ENCODE results near the gene TMTC4. TPM values are rescaled to one million over a fixed set of nuclear protein-coding genes. Genes with fewer than 3 reads are reported as not detected.

The TMTC4 gene
- total RNA-seq, result 10 to 100 TPM in 3 of 5 donors, 1 to 10 TPM in 2; 5.8 to 38.9 (median 21.4) TPM
- polyA plus RNA-seq, result 1 to 10 TPM; 5.4 to 8.2 (median 8.1) TPM
- long read RNA-seq, donor 1, partial matches to known transcripts, result 0 of 2 reads
- long read RNA-seq, donor 1, other reads (novel, unspliced or antisense), result 0 of 2 reads
- long read RNA-seq, donor 2, result 0 reads
- long read RNA-seq, donor 3, partial matches to known transcripts, result 0 of 2 reads
- long read RNA-seq, donor 3, other reads (novel, unspliced or antisense), result 0 of 2 reads
- long read RNA-seq, donor 4, result 0 reads
- long read RNA-seq, donor 5, partial matches to known transcripts, result 0 of 4 reads
- long read RNA-seq, donor 5, other reads (novel, unspliced or antisense), result 0 of 4 reads
- long read RNA-seq, donor 6, partial matches to known transcripts, result 14 of 16 reads
- long read RNA-seq, donor 6, other reads (novel, unspliced or antisense), result 0 of 16 reads
- long read RNA-seq, donor 7, partial matches to known transcripts, result 0 of 3 reads
- long read RNA-seq, donor 7, other reads (novel, unspliced or antisense), result 0 of 3 reads
- long read RNA-seq, donor 8, partial matches to known transcripts, result 0 of 1 reads
- long read RNA-seq, donor 8, other reads (novel, unspliced or antisense), result 0 of 1 reads
- long read RNA-seq, donor 9, partial matches to known transcripts, result 0 of 2 reads
- long read RNA-seq, donor 9, other reads (novel, unspliced or antisense), result 0 of 2 reads
- long read RNA-seq, donor 10, result 0 reads

- Histone ChIP-seq H3K27ac (peak within 1 kb of the TSS; percentile 80 to 98 (median 94)), H3K36me3 (peaks cover 0 to 9% (median 6%) of the 10 kb centered on the region in 4 donors), H3K4me3 (peak within 1 kb of the TSS; percentile 54 to 98 (median 90)), H3K4me1 (peaks cover 10 to 31% (median 25%) of the 10 kb centered on the region in 4 donors), H3K27me3 (no peaks in the 10 kb centered on the region), H3K9me3 (no peaks in the 10 kb centered on the region)
- intact Hi-C loops (cut with DNase I; ENCODE audit: low total_unique reads), result no loop called here
- 0% methylated on average over 17 to 45 of the region's 45 CpGs; no CpG with 5 or more reads in 1 of the 5 donors for WGBS, 5 donors
- no peak for DNase-seq
- TF ChIP-seq POLR2AphosphoS5 (IDR thresholded peaks at IDR 0.05), result no peak
Measured at GRCh38 chr13:100674572-100674871, at the start of gene TMTC4. Gene TMTC4 (minus strand): TSS chr13:100674795. CDS start chr13:100670362, 4,433 bp downstream.

- DNase-seq, result no peak
- intact Hi-C loops (cut with DNase I; ENCODE audit: low total_unique reads), result no loop called here
- Histone ChIP-seq H3K27ac (no peak overlapping the region), H3K4me1 (peaks cover 3 to 12% (median 5%) of the 10 kb centered on the region in 4 donors), H3K36me3 (no peaks in the 10 kb centered on the region), H3K9me3 (peaks cover 0 to under 1% (median under 1%) of the 10 kb centered on the region in 4 donors), H3K4me3 (no peak overlapping the region), H3K27me3 (no peaks in the 10 kb centered on the region)
- TF ChIP-seq CTCF (IDR thresholded peaks at IDR 0.05), result no peak
- TF ChIP-seq POLR2A (IDR thresholded peaks at IDR 0.05), result no peak
- no peak for TF ChIP-seq POLR2AphosphoS5 (IDR thresholded peaks at IDR 0.05)
- TF ChIP-seq EP300 (IDR thresholded peaks at IDR 0.05), result no peak
- WGBS, 5 donors, result 66 to 81% (median 76%) methylated on average over 6 to 7 of the region's 7 CpGs
Measured at GRCh38 chr13:100722517-100722916, 47.9 kb upstream of the TMTC4 start.

- Histone ChIP-seq H3K4me1 (peaks cover 3 to 12% (median 5%) of the 10 kb centered on the region in 4 donors), H3K9me3 (no peaks in the 10 kb centered on the region), H3K4me3 (no peak overlapping the region), H3K36me3 (no peaks in the 10 kb centered on the region), H3K27me3 (no peaks in the 10 kb centered on the region), H3K27ac (no peak overlapping the region)
- peak; percentile 74 to 77 for DNase-seq
- TF ChIP-seq CTCF (IDR thresholded peaks at IDR 0.05) (peak in 4 of 7 experiments; percentile 53 to 63 (median 56)), POLR2AphosphoS5 (IDR thresholded peaks at IDR 0.05) (no peak)
- 8 to 16% (median 12%) methylated on average over 6 of the region's 6 CpGs for WGBS, 5 donors
- intact Hi-C loops (cut with DNase I; ENCODE audit: low total_unique reads), result no loop called here
Measured at GRCh38 chr13:100721885-100722512, 47.4 kb upstream of the TMTC4 start.

GRCh38 chr13:100715604-100716003 is 41.0 kb upstream of the TMTC4 start:
- Histone ChIP-seq H3K27me3 (no peaks in the 10 kb centered on the region), H3K4me1 (no peaks in the 10 kb centered on the region), H3K4me3 (no peak overlapping the region), H3K9me3 (no peaks in the 10 kb centered on the region), H3K27ac (no peak overlapping the region), H3K36me3 (no peaks in the 10 kb centered on the region)
- intact Hi-C loops (cut with DNase I; ENCODE audit: low total_unique reads), result no loop called here
- 91 to 95% (median 91%) methylated on average over 7 of the region's 7 CpGs for WGBS, 5 donors
- DNase-seq, result no peak
- TF ChIP-seq POLR2AphosphoS5 (IDR thresholded peaks at IDR 0.05) (no peak), EP300 (IDR thresholded peaks at IDR 0.05) (no peak), POLR2A (IDR thresholded peaks at IDR 0.05) (no peak), CTCF (IDR thresholded peaks at IDR 0.05) (no peak)
